OCI-LY1 (cell line): ENCODE data around the gene ZNF19.

Experiments used
- H2AFZ ChIP-seq: fragments of 200-600 bp; sonication (generic), shearing (Covaris generic); 2 replicates; pipeline ENCODE4 v1.6.0; 2014; ENCODE audit warnings: antibody characterized with exemption, mild to moderate bottlenecking, low read length
- H3F3A ChIP-seq: fragments of 200-600 bp; sonication (generic), shearing (Covaris generic); 2 replicates; pipeline ENCODE4 v1.6.0; 2014; ENCODE audit warnings: mild to moderate bottlenecking, antibody characterized with exemption, low read length, moderate library complexity; ENCODE audit not compliant: insufficient read depth
- H3K27ac ChIP-seq: fragments of 200-600 bp; sonication (generic); 2 replicates; pipeline ENCODE4 v1.5.1; 2014; ENCODE audit warnings: low read length, mixed run types, mild to moderate bottlenecking, low read depth; ENCODE audit not compliant: poor library complexity, severe bottlenecking
- H3K27me3 ChIP-seq: fragments of 200-600 bp; sonication (generic); 2 replicates; pipeline ENCODE4 v1.6.0; 2014; ENCODE audit warnings: antibody characterized with exemption, mild to moderate bottlenecking, low read length, moderate library complexity; ENCODE audit not compliant: insufficient read depth
- H3K36me3 ChIP-seq: fragments of 200-600 bp; sonication (generic); 2 replicates; pipeline ENCODE4 v1.6.1; 2014; ENCODE audit warnings: mild to moderate bottlenecking, antibody characterized with exemption, low read length, moderate library complexity, mixed read lengths; ENCODE audit not compliant: insufficient read depth
- H3K4me1 ChIP-seq: fragments of 200-600 bp; sonication (generic); 2 replicates; pipeline ENCODE4 v1.5.1; 2014; ENCODE audit warnings: mild to moderate bottlenecking, low read length, moderate library complexity; ENCODE audit not compliant: insufficient read depth, severe bottlenecking
- H3K4me2 ChIP-seq: fragments of 200-600 bp; sonication (generic), shearing (Covaris generic); 2 replicates; pipeline ENCODE4 v1.6.1; 2014; ENCODE audit warnings: low read length
- H3K4me3 ChIP-seq: fragments of 200-600 bp; sonication (generic); 2 replicates; pipeline ENCODE4 v1.5.1; 2014; ENCODE audit warnings: low read length, low read depth, mild to moderate bottlenecking, mixed read lengths; ENCODE audit not compliant: poor library complexity, severe bottlenecking
- H3K79me2 ChIP-seq: fragments of 200-600 bp; shearing (Covaris generic); 2 replicates; pipeline ENCODE4 v1.6.1; 2016; ENCODE audit warnings: mixed run types, low read length, mixed read lengths; ENCODE audit not compliant: insufficient read depth
- H3K9ac ChIP-seq: fragments of 200-600 bp; sonication (generic), shearing (Covaris generic); 2 replicates; pipeline ENCODE4 v1.6.1; 2014; ENCODE audit warnings: mild to moderate bottlenecking, low read length, mixed read lengths
- H3K9me2 ChIP-seq: fragments of 200-600 bp; sonication (generic), shearing (Covaris generic); 2 replicates; pipeline ENCODE4 v1.6.1; 2014; ENCODE audit warnings: low read depth, mild to moderate bottlenecking, low read length, mixed read lengths
- H3K9me3 ChIP-seq: fragments of 200-600 bp; shearing (Covaris generic); 2 replicates; pipeline ENCODE4 v1.6.1; 2014; ENCODE audit warnings: low read length, mixed read lengths
- H4K20me1 ChIP-seq: fragments of 200-600 bp; sonication (generic), shearing (Covaris generic); 2 replicates; pipeline ENCODE4 v1.6.0; 2016; ENCODE audit warnings: mild to moderate bottlenecking, low read length; ENCODE audit not compliant: insufficient read depth
- CTCF ChIP-seq: fragments of 200-600 bp; sonication (generic), shearing (Covaris generic); IDR thresholded peaks from 2 replicates; pipeline ENCODE4 v1.5.1; 2017; ENCODE audit warnings: mild to moderate bottlenecking, antibody characterized with exemption, low read length, moderate library complexity, mixed read lengths
- EZH2 ChIP-seq: fragments of 200-600 bp; sonication (generic), shearing (Covaris generic); IDR thresholded peaks from 2 replicates; pipeline ENCODE4 v1.8.0; 2017; ENCODE audit warnings: borderline replicate concordance, mixed run types, mild to moderate bottlenecking, antibody characterized with exemption, low read length, moderate library complexity, mixed read lengths

ZNF19 gene

GRCh38 chr16:71461686-71462648 lies 27.2 kb downstream of the ZNF19 start, which contains the start of gene ZNF23:
ZNF23 (minus strand) TSS chr16:71462247; CDS start chr16:71456796, 5,451 bp downstream.
- Histone ChIP-seq H3F3A (no peaks in the 10 kb centered on the region), H3K9me3 (no peaks in the 10 kb centered on the region), H3K27ac (no peak within 1 kb of the TSS), H3K9me2 (no peaks in the 10 kb centered on the region), H3K79me2 (0 out of 2 replicates have a peak, but pooled peaks cover 12% of the 10 kb centered on the region), H4K20me1 (no peaks in the 10 kb centered on the region), H3K36me3 (no peaks in the 10 kb centered on the region), H3K27me3 (no peaks in the 10 kb centered on the region), H2AFZ (peak within 1 kb of the TSS; percentile 95), H3K9ac (peak within 1 kb of the TSS; percentile 93), H3K4me3 (peak within 1 kb of the TSS; percentile 98), H3K4me2 (peak within 1 kb of the TSS; percentile 97), H3K4me1 (peaks cover 21% of the 10 kb centered on the region)
- TF ChIP-seq EZH2 = no peak
- peak; percentile 49; the same call in 1 of the 2 replicates for TF ChIP-seq CTCF

- H3K79me2 ChIP-seq = 0 out of 2 replicates have a peak, but pooled peaks cover 12% of the 10 kb centered on the region
- H3K9me3 ChIP-seq = no peaks in the 10 kb centered on the region
These were observed 28.2 kb downstream of the ZNF19 start for GRCh38 chr16:71460941-71461340.

GRCh38 chr16:71460236-71460635 lies 28.9 kb downstream of the ZNF19 start:
- H3F3A ChIP-seq = no peaks in the 10 kb centered on the region
- no peak overlapping the region for H3K27ac ChIP-seq
- no peaks in the 10 kb centered on the region for H4K20me1 ChIP-seq
- 0 out of 2 replicates have a peak, but pooled peaks cover 12% of the 10 kb centered on the region for H3K79me2 ChIP-seq
- peaks cover 14% of the 10 kb centered on the region for H3K36me3 ChIP-seq
- TF ChIP-seq CTCF (no peak), EZH2 (no peak)
- H3K4me1 ChIP-seq = peaks cover 21% of the 10 kb centered on the region
- no peak overlapping the region for H2AFZ ChIP-seq
- H3K27me3 ChIP-seq = no peaks in the 10 kb centered on the region
- H3K9ac ChIP-seq = no peak overlapping the region
- no peaks in the 10 kb centered on the region for H3K9me2 ChIP-seq
- no peaks in the 10 kb centered on the region for H3K9me3 ChIP-seq
- peak overlapping the region; percentile 97; the same call in 1 of the 2 replicates for H3K4me2 ChIP-seq
- no peak overlapping the region for H3K4me3 ChIP-seq

More at GRCh38 chr16:71460941-71461340, 28.2 kb downstream of the ZNF19 start:
- Histone ChIP-seq H3K9ac (no peak overlapping the region), H4K20me1 (no peaks in the 10 kb centered on the region), H2AFZ (no peak overlapping the region), H3K27ac (no peak overlapping the region), H3K27me3 (no peaks in the 10 kb centered on the region), H3K4me3 (peak overlapping the region; percentile 98), H3K4me1 (peaks cover 21% of the 10 kb centered on the region), H3K36me3 (peaks cover 7% of the 10 kb centered on the region; the same call in 1 of the 2 replicates), H3K9me2 (no peaks in the 10 kb centered on the region), H3K4me2 (peak overlapping the region; percentile 97), H3F3A (no peaks in the 10 kb centered on the region)
- TF ChIP-seq EZH2 (no peak), CTCF (no peak)
